Activated CD8-positive, alpha-beta memory T cell treated with anti-CD3 and anti-CD28 coated beads, Interleukin-2, amount 50 U/mL, for 48 hours (primary cell): Measurements from ENCODE around the gene C14orf119.
A peak's percentile ranks its signal among the peaks of the same experiment; 100 is the strongest.

ENCODE experiments used
- DNase-seq: peaks from one replicate; pipeline ENCODE4 v3.0.0-alpha.2; 2020

C14orf119 gene

DNA sequence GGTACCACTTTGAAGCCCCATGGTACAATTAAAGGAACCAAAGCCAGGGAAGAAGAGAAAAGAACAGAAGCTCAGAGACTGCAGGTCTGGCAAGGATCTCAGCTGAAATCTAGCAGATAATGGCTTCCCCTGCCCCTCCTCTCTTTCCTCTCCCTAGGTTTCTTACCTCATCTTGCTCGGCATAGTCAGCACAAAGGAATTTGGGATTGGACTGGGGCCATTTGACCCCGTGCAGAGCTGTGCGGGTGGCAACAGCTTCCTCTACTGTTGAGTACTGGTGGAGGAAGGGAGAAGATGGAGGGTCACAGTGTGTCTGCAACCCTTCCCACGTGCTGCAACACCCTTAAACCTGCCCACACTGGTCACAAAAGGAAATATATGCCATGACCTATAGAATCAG lies 33.3 kb upstream of the C14orf119 start:
- no peak for DNase-seq

DNA sequence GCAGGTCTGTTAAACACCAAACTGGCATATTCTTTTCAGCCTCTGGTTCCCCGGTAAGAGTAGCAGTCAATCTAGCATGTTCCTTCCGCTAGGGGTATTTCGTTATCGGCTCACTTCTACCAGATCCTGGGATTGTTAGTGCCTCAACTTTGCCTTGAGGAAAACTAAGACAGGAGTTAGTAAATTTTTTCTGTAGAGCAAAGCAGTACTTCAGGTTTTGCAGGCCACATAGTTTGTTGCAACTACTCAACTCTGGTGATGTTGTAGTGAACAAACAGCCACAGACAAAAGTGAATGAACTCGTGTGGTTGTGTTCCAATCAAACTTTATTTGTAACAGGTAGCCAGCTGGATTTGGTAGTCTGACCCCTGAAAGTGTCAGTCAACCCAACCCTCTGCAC lies 31.7 kb upstream of the C14orf119 start:
- DNase-seq: peak; percentile 38

DNA sequence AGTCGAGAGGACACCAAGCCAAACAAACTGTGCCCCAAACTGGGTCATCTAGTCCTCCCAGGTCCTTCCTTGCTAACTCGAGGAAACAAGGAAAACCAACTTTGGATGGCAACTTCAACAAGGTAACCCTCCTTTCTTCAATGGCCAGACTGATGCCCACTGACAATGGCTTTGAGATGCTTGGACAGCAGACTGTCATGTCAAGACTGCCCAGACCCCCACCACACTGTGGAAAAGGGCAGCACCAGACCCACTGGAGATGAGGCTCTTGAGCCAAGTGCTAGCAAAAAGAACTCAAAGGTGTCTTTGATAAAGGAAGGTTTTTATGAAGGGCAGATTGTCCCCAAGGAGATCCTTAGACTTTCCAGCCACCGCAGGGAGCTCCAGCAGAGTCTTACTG lies 28.9 kb upstream of the C14orf119 start:
- peak; percentile 35 for DNase-seq

DNA sequence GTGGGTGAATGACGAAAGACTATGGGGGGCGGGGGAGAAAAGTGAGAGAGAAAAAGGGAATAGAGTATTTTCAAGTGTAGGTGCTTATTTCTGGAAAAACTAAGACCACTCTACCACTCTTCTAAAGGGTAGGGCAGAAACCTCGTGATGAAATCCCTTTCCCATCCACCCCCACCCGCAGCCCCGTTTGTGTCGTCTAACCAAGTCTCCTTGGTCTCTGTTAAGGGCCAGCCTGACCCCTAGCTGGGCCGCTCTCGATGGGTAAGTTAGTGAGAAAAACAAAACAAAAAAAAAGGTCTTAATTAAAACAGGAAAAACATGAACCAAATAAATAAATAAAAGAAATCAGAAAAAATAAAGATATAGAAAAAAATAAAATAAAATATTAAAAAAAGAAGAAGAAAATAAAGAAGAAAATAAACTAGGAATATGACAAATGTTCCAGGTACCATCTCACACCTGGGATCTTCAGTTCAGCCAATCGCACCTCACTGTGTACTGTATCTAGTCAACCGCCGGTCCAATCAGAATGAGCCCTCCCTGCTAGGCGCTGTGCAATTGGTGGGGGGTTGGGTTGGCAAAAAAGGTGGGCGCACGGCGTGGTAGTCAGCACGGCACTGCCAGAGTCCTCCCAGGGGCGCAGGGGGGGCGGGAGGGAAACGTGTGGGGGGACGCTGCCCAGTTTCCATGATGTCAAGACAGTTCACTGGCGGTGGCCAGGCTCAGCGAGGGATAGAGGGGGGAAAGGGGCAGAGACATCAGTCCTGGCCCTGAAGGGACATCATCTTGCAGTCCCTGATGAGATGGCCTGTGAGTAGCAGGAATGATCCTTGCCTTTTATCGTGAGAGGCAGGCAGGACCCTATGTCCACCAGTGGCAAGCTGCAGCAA lies 28.2 kb upstream of the C14orf119 start:
- DNase-seq: peak; percentile 29

DNA sequence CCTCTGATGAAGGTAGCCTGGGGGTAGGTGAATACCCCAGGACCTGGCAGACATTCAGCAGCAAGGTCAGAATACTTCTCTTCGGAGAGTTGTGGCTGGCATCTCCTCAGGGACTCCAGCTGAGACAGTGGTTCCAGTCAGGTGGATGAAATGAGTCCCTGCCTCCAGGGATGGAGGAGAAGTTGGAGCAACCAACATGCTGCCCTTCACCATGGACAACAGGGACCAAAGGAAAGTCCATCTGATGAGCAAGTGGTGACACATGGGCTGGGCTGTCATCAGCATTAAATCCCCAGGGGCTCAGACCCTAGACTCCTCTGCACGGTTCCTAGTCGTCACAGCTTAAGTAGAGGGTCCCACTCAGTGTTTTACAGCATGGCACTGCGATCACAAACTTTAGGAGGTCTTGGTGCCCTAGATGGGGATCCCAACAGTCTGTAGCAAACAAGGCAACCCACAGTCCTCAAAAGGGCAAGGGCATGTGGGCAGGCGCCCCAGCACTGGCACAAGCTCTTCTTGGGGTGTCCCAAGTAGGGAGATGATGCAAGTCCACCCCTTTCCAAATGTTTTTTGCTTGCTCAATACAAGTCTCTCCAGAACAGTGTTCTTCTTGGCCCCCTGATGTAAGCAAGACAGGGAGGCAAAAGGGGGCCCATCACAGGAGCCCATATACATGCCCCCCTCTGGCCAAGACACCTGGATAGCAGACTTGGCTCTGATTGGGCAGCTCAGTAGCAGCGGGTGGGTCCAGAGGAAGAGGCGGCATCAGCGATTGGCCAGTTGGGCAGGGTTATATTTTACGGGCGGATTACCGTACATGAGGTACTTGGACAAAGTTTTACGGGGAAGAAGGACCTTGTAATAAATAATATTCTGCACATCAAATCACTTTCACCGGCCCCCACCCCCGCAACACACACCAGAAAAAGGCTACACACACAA lies 27.2 kb upstream of the C14orf119 start:
- peak; percentile 46 for DNase-seq

DNA sequence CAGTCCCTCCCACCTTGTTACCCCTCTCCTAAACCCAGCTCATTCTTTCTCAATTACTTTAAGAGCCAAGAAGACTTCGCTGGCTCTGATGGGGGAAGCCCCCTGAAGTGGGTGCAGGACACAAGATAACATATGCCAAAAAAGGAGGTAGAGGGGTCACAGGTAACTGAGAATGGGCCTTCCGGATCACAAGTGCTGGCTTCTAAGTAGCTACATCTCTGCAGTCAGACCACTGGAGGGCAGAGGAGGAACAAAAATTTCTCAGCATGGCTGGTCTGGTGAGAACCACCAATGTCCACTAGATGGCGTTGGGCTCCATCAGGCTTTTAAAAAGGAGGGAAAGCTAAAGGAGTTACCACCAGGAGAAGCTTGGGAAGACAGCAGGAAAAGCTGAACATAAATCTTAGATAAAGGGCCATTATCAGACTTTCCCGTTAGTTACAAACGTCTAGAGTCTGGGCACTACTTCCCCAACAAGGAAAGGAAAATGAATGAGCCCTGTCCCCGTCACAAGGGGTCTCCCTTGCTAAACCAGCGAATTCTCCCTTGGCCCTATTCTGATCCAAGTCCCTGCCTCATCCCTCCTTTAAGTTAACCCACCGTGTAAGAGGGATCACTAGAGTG lies 26.4 kb upstream of the C14orf119 start:
- DNase-seq: peak; percentile 75

DNA sequence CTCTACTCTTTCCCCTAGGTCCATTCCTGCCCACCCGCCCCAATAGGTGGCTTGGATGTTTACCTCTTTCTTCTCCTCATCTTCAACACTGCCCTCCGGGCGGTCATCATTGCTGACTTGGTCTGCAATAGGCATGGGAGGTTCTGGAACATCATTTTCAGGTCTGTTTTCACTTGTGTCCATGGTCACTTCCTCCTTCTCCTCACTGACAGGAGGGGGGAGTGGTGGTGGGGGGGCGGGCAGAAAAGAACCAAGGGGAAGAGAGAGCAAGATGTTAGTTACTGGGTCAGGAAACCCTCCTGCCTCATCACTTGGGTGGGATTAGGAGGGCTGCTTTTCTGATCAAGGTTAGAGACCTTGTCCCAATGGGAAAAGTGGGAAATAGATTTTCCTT lies 25.9 kb upstream of the C14orf119 start:
- peak; percentile 52 for DNase-seq

DNA sequence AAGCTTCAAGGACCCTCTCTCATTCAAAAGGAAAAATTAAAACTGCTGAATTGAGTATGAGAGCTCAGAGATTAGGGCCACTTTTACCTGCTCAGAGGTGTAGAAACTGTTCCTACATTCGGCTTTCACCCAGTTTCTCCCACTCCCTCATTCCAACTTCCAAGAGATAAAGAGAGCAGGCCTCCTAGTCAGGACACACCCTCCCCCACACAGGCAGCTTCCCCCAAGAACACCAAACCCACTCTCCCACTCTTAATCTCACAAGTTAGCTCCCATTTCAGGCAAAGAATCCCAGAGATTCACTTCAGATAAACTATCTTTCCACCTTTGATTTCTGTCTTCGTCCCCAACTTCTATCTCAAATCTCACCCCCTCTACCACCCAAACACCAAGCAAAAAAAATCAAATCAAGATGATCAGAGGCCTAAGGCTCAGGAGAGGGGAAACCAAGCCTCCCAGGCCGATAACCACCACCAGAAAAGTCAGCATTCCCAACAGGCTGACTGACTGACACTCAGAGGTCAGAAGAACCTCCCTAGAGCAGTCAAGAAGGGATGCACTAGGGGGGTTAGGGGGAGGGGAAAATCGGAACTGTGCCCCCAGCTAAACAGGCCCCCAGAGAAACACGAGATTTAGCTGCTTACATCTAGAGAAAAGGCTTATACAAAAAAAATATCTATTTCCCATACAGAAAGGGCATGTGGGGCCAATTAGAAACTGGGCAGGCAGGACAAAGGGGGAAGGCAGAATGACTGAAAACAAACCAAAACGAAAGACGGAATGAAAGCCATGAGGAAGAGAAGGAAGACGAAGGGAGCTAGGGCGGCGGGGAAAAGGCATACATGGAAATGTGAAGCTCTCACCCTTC lies 24.8 kb upstream of the C14orf119 start:
- peak; percentile 50 for DNase-seq

DNA sequence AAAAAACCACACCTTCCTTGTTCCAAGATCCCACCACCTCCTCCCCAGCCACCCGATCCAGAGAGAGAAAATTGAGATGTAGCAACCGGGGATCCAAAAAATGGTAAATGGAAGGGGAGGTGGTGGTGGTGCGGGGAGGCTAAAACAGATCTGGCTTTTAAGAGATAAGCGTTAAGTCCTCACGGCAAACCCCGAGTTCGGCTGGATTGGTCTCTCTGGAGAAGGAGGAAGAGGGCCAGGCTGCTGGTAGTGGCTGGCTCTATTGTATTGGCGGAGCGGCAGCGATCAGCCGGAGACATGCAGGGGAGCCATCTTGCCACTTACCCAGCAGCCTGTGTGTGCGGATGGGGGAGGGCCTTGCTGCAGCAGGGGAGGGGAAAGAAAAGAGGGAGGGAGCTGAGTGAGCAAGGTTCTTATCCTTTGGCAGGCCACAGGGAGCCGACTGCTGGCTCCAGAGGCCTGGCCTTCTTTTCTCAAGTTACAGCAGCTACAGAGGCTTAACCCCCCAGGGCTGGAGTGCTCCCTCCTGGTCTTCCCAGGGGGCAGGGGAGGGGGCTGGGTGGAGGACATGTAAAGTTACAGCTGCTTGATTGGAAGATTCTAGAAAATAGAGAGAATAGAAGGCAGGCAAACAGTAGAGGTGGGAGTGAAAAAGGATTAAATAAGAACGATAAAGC lies 23.9 kb upstream of the C14orf119 start:
- peak; percentile 86 for DNase-seq

DNA sequence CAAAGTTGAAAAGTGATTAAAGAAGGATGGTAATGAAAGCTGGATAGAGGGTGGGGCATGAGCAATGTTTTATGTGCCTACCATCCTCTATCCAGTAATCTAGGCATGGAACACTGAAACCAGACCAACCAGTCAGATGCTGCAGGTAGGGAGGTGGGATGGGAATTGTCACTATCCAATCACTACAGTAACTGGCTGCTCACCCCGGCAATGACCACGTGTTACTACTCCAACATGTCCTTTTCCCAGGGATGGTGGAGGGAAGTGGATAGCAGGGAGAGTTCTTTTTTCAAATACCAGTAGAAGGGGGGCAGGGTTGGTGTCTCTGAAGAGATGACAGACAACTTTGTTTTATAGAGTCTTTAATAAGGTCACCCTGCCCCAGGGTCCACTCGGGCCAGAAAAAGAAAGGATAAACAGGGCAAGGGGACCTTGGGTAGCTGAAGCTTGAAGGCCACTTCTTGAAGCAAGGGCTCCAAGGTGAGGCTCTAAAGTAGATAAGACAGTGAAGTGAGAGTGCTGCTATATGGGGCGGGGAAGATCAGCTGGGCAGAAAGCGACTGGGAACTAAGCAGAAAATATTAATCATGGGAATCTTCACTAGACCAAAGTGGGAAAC lies 23.3 kb upstream of the C14orf119 start:
- DNase-seq: peak; percentile 29

DNA sequence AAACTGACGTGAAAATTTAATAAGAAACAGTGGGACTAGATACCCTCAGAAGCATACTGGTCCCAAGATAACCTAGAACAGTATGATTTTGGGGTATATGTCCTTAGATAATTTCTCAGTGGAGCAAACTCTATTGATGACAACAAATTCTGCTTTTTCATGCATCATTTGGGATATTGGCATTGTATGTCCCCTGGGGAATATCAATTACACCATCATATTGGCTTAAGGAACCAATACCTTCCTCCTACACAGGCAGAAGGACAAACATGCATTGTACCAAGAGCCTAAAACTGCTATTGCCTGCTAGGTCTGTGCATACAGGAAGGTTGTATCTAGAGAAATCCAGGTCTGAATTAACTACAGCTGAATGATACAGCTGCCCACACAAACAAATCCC lies 20.4 kb upstream of the C14orf119 start:
- DNase-seq: no peak

DNA sequence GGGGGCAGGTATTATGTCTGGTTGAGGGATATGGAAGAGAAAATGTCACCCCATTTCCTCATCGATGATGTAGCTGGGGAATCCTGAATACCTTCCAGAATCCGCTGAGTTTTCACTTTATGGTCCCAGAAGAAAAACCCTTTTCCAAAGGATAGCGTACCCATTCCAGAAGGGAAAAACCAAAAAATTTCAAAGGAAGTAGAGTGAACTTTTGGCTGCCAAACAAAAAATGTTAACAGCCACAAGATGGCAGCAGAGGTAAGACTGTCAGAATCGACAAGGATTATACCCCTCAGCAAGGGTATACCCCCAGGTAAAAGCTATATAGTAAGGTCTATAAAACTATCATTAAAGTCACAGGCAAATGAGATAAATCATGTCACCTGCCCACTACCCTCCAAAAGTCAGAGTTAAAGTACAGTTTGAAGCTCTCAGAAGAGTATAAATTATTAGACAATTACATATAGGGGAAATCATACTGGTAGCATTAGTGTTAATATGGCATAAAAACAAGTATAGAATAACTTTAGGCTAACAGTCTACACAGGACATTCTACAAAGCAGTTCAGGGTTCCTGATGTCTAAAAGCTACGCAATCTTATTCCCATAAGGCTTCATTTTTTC lies 18.4 kb upstream of the C14orf119 start:
- DNase-seq: no peak

DNA sequence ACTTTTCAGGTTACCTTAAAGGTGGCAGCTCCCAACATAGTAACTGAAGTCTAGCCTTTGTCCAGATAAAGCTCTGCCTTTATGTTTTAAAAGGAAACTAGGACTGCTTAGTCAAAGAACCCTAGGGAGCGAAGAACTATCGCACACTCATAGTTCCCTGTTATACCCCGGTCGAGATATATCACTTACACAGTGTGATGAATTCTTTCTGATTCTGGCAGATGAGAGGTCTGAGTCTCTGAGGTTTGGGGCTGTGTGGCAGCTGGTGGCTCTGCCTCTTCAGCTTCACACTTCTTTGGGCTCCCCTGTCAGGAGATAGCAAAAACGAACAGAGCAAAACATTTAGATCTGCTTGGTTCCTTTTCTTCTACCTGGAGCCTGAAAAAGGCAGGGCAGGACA lies 17.3 kb upstream of the C14orf119 start:
- no peak for DNase-seq

DNA sequence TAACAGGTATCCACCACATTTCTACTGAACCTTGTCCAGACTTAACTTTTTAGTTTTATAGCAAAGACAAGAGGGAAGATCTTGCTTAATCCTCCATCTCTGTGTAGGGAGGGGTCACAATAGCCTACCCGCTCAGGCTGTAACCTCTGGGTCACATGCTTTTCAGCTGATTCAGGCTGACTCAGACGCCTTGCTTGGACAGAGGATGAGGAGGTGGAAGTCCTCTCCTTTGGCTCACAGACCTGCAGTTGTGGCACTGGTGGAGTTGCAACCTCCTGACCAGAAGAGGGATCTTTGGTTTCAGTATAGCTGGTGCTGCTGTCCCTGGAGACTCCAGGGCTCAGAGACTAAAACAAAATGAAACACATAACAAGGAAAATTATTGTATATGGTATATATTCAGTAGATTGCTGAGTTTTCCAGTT lies 16.6 kb upstream of the C14orf119 start:
- DNase-seq: no peak

DNA sequence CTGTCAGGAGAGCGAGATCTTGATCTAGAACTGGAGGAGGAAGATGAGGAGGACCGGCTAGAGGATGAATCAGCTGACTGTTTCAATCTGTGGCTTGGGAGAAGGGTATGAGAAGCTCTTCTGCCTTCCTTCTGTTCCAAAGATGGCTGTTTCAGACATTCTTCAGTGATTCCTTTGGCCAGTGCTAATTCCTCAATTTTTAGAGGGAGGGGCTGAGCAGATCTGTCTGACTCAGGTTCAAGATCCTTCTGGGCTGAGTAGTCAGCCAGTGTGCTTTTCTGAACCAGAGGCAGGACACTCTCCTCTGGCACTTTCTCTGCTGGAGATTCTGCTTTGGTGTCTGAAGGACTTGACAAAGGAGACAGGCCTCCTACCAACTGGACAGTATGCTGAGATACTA lies 15.6 kb upstream of the C14orf119 start:
- no peak for DNase-seq

DNA sequence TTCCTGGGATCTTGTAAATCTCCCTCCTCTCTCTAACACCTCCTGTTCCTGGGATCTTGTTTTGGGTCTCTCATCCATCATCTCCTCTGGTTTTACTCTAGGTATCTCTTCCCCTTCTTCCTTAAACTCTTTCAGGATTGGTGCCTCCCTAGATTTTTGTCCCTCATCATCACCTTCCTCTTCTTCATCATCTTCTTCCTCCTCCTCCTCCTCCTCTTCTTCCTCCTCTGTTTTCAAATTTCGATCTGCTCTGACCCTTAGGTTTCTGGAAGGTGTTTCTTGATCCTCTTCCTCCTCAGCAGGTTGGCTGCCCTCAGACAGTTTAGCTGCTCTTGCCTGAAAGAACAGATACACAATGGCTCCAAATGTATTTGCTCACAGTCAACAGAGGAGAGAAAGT lies 14.8 kb upstream of the C14orf119 start:
- no peak for DNase-seq

DNA sequence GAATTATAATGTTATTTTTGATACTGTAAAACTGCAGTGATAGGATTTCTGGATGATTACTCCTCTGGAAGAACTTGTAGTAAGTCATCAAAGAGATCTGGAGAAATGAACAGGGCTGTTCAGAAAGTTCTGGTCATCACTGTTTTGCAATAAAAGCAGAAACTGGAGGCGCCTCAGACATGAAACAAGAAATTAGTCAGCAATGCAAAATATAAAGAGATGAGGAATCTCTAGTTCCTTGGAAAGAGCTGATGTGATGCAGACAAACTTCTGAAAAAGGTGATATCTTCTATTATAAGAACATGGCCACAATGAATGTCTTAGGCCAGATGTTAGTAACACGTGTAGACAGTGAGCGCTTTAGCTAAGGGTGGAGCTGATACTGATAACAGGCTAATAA lies 9.8 kb upstream of the C14orf119 start:
- DNase-seq: peak; percentile 6

DNA sequence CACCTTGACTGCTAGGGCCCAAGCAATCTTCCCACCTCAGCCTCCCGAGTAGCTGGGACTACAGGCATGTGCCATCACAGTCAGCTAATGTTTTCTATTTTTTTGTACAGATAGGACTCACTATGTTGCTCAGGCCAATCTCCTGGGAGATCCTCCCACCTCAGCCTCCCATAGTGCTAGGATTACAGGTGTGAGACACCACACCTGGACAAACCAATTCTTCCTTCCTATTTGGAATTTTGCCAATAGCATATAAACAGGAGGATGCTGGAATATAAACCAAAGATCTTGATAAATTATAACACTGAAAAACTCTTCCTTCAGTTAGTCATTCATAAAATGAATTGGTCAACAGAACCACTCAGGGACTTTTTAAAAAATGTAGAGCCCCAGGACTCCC lies 8.7 kb upstream of the C14orf119 start:
- peak; percentile 43 for DNase-seq

DNA sequence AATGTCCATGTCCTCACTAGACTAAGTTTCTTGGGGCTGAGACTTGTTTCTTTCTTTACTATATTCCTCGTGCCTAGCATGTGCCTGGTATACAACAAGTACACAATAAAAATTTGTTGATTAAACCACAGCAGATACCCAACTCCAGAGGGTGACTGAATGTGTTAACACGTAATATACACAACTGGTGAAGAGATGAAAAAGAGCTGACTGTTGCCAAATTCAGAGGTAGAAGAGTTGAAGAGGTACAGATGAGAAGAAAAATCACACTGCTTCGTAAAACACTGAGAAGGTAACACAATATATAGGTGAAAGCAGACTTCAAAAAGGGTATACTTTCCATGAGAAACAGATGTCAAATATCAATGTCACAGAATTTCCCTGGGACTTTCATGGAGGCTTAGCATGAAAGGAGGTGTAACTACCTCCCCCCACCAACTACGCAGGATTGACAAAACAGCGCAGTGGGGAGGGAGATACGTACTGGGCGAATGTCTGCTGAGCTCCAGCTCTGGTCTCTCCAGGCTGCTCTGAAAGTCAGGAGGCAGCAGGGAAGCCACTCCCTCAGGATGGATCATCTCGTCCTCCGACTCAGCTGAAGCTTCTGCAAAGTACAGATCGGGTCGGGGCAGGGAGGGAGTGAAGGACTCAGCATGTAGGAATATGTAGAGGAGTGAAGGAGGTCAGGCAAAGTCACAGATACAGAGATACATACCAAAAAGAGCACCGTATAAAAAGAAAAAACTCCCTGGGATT lies 5.6 kb upstream of the C14orf119 start:
- DNase-seq: no peak

DNA sequence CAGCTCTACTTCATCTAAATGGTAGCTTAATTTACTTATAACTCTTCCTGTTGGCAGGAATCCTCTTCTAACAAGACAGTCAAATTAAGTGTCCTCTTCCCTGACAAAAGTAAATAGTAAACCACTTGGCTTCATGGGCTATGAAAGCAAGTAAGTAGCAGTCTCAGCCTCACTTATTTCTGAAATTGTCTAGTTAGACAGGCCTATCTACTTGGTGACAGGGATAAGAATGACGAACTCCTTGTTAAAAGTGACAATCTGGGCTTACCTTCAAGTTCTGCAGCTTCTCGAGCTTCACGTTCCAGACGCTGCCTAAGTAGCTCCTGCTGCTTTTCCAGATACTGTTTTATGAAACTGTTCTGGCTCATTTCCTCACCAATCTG lies 5.1 kb upstream of the C14orf119 start:
- no peak for DNase-seq
